GM12878 (cell line): Measurements from ENCODE around the gene ZSCAN9. TPM values are rescaled to one million over a fixed set of nuclear protein-coding genes. Genes with fewer than 3 reads are reported as not detected.

ENCODE experiments used
- BMI1 ChIP-seq: fragments of 450-650 bp; IDR thresholded peaks from 2 replicates; pipeline ENCODE4 v1.6.1; 2016; ENCODE audit warnings: mild to moderate bottlenecking, moderate library complexity, borderline replicate concordance
- CEBPB ChIP-seq, 2 experiments: fragments of 150-350 bp in 1 of 2; IDR thresholded peaks; 2 replicates each; pipeline ENCODE4 v1.6.1; 2012 to 2014; ENCODE audit warnings: low read depth in 2 of 2, low read length in 2 of 2, borderline replicate concordance in 1 of 2, inconsistent platforms in 1 of 2
- CREM ChIP-seq: IDR thresholded peaks from 2 replicates; pipeline ENCODE4 v1.6.1; 2014; ENCODE audit warnings: antibody characterized with exemption, low read depth
- E2F4 ChIP-seq: IDR thresholded peaks from 2 replicates; pipeline ENCODE4 v1.6.1; 2012; ENCODE audit warnings: low read depth, low read length, improper control_type of control experiment
- E4F1 ChIP-seq: fragments of 450-650 bp; IDR thresholded peaks from 2 replicates; pipeline ENCODE4 v1.6.1; 2018; ENCODE audit warnings: borderline replicate concordance, mild to moderate bottlenecking; ENCODE audit not compliant: partially characterized antibody
- FOXM1 ChIP-seq: IDR thresholded peaks from 2 replicates; pipeline ENCODE4 v1.6.1; 2012; ENCODE audit warnings: low read depth, mild to moderate bottlenecking, inconsistent platforms, low read length, moderate library complexity
- HDAC2 ChIP-seq: fragments of 200-600 bp; sonication (generic); IDR thresholded peaks from 2 replicates; pipeline ENCODE4 v1.6.1; 2017
- NFYA ChIP-seq: IDR thresholded peaks from 2 replicates; pipeline ENCODE4 v1.6.1; 2011; ENCODE audit warnings: low read depth, mild to moderate bottlenecking, low read length, improper control_type of control experiment, borderline replicate concordance
- NKRF ChIP-seq: fragments of 450-650 bp; conservative IDR thresholded peaks from 2 replicates; pipeline ENCODE4 v1.6.1; 2017; ENCODE audit warnings: mild to moderate bottlenecking, moderate library complexity
- NR2C1 ChIP-seq: fragments of 450-650 bp; IDR thresholded peaks from 2 replicates; pipeline ENCODE4 v1.6.1; 2017; ENCODE audit warnings: antibody characterized with exemption, mild to moderate bottlenecking, moderate library complexity
- POLR2AphosphoS5 ChIP-seq: IDR thresholded peaks from 2 replicates; pipeline ENCODE4 v1.6.1; 2011; ENCODE audit warnings: mild to moderate bottlenecking, low read length, inconsistent platforms
- RELB ChIP-seq: fragments of 450-650 bp; IDR thresholded peaks from 2 replicates; pipeline ENCODE4 v1.6.1; 2017; ENCODE audit warnings: low read depth, mild to moderate bottlenecking, moderate library complexity
- SUZ12 ChIP-seq: fragments of 200-600 bp; sonication (generic); IDR thresholded peaks from one replicate; pipeline ENCODE4 v1.6.1; 2018; ENCODE audit warnings: antibody characterized with exemption, mild to moderate bottlenecking; ENCODE audit not compliant: unreplicated experiment
- TCF12 ChIP-seq: IDR thresholded peaks from 2 replicates; pipeline ENCODE4 v1.6.1; 2011; ENCODE audit warnings: low read depth, mild to moderate bottlenecking, low read length
- ZBED1 ChIP-seq: IDR thresholded peaks from 2 replicates; pipeline ENCODE4 v1.6.1; 2016; ENCODE audit warnings: borderline replicate concordance
- ZBTB40 ChIP-seq: fragments of 450-650 bp; IDR thresholded peaks from 2 replicates; pipeline ENCODE4 v1.6.1; 2016; ENCODE audit warnings: mild to moderate bottlenecking, moderate library complexity, borderline replicate concordance
- ZNF384 ChIP-seq: IDR thresholded peaks from 2 replicates; pipeline ENCODE4 v1.6.1; 2012; ENCODE audit warnings: low read depth, mild to moderate bottlenecking, low read length, improper control_type of control experiment, borderline replicate concordance
- polyA plus RNA-seq, 11 experiments: library from polyadenylated mRNA; depleted of rRNA in 4 of 11; unstranded in 6 of 11; stranded (reverse) in 5 of 11; fragments of >200 nt; fragmentation: Nextera tagmentation in 4 of 11; fragmentation: Illumina TruSeq in 1 of 11; extraction: Ambion mirVana in 4 of 11; extraction: Trizol in 1 of 11; gene quantifications; 1 replicate in 1 of 11; 2 replicates in 10 of 11; pipeline versions ENCODE4 v1.2.1 to v1.2.3, GENCODE V29; 2011 to 2016; ENCODE audit warnings: inconsistent platforms in 2 of 11, missing spikeins in 2 of 11, low read depth in 1 of 11
- total RNA-seq, 4 experiments: library from RNA; depleted of rRNA in 3 of 4; stranded (reverse); fragments of >200 nt in 3 of 4; fragmentation: Illumina TruSeq in 1 of 4; extraction: Trizol in 1 of 4; gene quantifications; 2 replicates each; pipeline versions ENCODE4 v1.2.1 to v1.2.3, GENCODE V29; 2013 to 2021

ZSCAN9 gene
- total and polyA plus RNA-seq, 10 of the 15 experiments (the other 5 are each of a cell fraction or from before 2014, with no cell fraction given): 8.1 to 28.7 (median 17.4) TPM

GRCh38 chr6:28252009-28252975, 27.2 kb downstream of the ZSCAN9 start, which contains the start of gene ZKSCAN4 (continued):
- TF ChIP-seq SUZ12 (no peak), HDAC2 (no peak), E2F4 (no peak), ZBED1 (0 out of 2 replicates have a peak, but pooled peaks have one; percentile 37), E4F1 (no peak), TCF12 (no peak), NR2C1 (peak; percentile 72), NKRF (0 out of 2 replicates have a peak, but pooled peaks have one; percentile 19), ZBTB40 (peak; percentile 98), CEBPB (IDR thresholded peaks at IDR 0.05; ENCODE audit: borderline replicate concordance in 1 of 2, low read depth in 2 of 2, low read length in 2 of 2) (no peak), FOXM1 (no peak), RELB (peak; percentile 92), BMI1 (no peak), CREM (peak; percentile 28; the same call in 1 of the 2 replicates), POLR2AphosphoS5 (peak; percentile 62; the same call in 1 of the 2 replicates), ZNF384 (no peak), NFYA (no peak)
